ENCODE measurements around the gene ZNF19.

DNA sequence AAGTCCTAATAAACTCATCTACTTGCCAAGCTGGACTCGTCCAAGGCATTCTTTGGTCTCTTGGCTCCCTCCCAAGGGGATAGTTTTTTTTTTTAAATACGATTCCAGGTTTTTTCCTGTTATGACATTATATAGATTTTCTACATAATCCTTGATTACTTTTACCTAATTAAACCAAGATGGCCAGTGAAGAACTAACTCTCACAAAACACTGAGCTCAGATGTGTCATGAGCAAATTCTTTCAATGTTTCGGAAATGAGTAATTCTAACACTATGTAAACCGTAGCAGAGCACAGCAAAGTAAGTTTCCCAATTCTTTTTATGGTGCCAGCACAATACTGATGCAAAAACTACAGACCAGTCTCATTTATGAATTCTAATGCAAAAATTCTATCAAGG lies 28.9 kb downstream of the ZNF19 start:
- TF ChIP-seq POLR2AphosphoS2 (conservative IDR thresholded peaks at IDR 0.05; ENCODE audit: low read length) (no peak), RARB (CRISPR knock-in tag; IDR thresholded peaks at IDR 0.05) (no peak), POLR2A (IDR thresholded peaks at IDR 0.05; ENCODE audit: low read length) (no peak), CHD2 (IDR thresholded peaks at IDR 0.05; ENCODE audit: low read length, partially characterized antibody) (no peak), NFE2L2 (conservative IDR thresholded peaks at IDR 0.05; ENCODE audit: low read length) (no peak), HOXB13 (CRISPR knock-in tag; IDR thresholded peaks at IDR 0.05; ENCODE audit: low read depth) (no peak), HOXA7 (CRISPR knock-in tag; IDR thresholded peaks at IDR 0.05) (no peak), CBX8 (IDR thresholded peaks at IDR 0.05) (no peak), EP300 (IDR thresholded peaks at IDR 0.05) (no peak)
- TF ChIP-seq, protein P1, sequence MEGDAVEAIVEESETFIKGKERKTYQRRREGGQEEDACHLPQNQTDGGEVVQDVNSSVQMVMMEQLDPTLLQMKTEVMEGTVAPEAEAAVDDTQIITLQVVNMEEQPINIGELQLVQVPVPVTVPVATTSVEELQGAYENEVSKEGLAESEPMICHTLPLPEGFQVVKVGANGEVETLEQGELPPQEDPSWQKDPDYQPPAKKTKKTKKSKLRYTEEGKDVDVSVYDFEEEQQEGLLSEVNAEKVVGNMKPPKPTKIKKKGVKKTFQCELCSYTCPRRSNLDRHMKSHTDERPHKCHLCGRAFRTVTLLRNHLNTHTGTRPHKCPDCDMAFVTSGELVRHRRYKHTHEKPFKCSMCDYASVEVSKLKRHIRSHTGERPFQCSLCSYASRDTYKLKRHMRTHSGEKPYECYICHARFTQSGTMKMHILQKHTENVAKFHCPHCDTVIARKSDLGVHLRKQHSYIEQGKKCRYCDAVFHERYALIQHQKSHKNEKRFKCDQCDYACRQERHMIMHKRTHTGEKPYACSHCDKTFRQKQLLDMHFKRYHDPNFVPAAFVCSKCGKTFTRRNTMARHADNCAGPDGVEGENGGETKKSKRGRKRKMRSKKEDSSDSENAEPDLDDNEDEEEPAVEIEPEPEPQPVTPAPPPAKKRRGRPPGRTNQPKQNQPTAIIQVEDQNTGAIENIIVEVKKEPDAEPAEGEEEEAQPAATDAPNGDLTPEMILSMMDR (IDR thresholded peaks at IDR 0.05) = no peak
- TF ChIP-seq, protein P2, sequence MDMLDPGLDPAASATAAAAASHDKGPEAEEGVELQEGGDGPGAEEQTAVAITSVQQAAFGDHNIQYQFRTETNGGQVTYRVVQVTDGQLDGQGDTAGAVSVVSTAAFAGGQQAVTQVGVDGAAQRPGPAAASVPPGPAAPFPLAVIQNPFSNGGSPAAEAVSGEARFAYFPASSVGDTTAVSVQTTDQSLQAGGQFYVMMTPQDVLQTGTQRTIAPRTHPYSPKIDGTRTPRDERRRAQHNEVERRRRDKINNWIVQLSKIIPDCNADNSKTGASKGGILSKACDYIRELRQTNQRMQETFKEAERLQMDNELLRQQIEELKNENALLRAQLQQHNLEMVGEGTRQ (IDR thresholded peaks at IDR 0.05) = no peak
- TF ChIP-seq, protein P3, sequence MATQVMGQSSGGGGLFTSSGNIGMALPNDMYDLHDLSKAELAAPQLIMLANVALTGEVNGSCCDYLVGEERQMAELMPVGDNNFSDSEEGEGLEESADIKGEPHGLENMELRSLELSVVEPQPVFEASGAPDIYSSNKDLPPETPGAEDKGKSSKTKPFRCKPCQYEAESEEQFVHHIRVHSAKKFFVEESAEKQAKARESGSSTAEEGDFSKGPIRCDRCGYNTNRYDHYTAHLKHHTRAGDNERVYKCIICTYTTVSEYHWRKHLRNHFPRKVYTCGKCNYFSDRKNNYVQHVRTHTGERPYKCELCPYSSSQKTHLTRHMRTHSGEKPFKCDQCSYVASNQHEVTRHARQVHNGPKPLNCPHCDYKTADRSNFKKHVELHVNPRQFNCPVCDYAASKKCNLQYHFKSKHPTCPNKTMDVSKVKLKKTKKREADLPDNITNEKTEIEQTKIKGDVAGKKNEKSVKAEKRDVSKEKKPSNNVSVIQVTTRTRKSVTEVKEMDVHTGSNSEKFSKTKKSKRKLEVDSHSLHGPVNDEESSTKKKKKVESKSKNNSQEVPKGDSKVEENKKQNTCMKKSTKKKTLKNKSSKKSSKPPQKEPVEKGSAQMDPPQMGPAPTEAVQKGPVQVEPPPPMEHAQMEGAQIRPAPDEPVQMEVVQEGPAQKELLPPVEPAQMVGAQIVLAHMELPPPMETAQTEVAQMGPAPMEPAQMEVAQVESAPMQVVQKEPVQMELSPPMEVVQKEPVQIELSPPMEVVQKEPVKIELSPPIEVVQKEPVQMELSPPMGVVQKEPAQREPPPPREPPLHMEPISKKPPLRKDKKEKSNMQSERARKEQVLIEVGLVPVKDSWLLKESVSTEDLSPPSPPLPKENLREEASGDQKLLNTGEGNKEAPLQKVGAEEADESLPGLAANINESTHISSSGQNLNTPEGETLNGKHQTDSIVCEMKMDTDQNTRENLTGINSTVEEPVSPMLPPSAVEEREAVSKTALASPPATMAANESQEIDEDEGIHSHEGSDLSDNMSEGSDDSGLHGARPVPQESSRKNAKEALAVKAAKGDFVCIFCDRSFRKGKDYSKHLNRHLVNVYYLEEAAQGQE (IDR thresholded peaks at IDR 0.05) = no peak
